Neural progenitor cell (in vitro differentiated cells): ENCODE data around the gene LMOD2.

Experiments used
- EZH2 ChIP-seq: fragments of 200-600 bp; sonication (generic); IDR thresholded peaks from 2 replicates; pipeline ENCODE4 v1.6.1; 2017; ENCODE audit warnings: antibody characterized with exemption, mild to moderate bottlenecking, moderate library complexity
- TF ChIP-seq, protein P1 (sequence below): fragments of 200-600 bp; sonication (generic); IDR thresholded peaks from 2 replicates; pipeline ENCODE4 v1.5.1; 2017; ENCODE audit warnings: antibody characterized with exemption, mild to moderate bottlenecking

DNA sequence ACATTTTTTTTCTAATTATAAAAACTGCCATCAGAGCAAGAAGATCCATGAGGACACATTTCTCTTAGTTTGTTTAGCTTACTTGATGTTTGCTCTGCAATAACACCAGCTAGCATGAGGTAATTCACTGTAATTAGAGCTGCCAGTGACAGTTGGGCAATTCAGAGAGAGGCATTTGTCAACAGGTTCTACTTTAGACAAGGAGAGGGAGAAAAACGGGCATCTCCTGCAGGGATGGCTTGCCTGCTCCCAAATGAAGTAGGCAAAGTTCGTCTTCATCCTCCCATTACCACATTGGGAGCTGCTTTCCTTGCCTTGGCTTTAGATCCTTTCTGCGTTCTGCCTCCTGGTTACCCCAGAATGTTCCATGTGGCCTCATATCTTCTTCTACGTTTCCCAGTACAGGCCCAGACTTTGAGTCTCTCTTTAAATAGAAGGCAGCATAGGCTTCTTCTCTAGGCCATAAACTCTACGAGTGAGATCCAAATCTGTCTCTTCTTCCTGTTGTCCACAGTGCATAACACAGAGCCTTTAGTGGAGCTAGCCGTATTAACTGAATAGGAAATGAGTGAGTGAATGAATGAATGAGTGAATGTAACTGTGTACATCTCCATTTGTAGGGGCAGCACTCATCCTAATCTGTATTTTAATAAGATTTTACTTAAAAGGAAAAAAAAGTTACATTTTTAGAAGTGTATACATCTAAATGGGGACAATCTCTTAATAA, 32.8 kb upstream of the LMOD2 start:
- no peak for TF ChIP-seq EZH2
- TF ChIP-seq, protein P1, sequence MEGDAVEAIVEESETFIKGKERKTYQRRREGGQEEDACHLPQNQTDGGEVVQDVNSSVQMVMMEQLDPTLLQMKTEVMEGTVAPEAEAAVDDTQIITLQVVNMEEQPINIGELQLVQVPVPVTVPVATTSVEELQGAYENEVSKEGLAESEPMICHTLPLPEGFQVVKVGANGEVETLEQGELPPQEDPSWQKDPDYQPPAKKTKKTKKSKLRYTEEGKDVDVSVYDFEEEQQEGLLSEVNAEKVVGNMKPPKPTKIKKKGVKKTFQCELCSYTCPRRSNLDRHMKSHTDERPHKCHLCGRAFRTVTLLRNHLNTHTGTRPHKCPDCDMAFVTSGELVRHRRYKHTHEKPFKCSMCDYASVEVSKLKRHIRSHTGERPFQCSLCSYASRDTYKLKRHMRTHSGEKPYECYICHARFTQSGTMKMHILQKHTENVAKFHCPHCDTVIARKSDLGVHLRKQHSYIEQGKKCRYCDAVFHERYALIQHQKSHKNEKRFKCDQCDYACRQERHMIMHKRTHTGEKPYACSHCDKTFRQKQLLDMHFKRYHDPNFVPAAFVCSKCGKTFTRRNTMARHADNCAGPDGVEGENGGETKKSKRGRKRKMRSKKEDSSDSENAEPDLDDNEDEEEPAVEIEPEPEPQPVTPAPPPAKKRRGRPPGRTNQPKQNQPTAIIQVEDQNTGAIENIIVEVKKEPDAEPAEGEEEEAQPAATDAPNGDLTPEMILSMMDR = no peak
